ENCODE data around the gene KIF3A.

GRCh38 chr5:132766806-132767055 lies 29.4 kb upstream of the KIF3A start:
- TF ChIP-seq POLR2A (IDR thresholded peaks at IDR 0.05; ENCODE audit: low read depth, low read length) (no peak), POLR2AphosphoS5 (IDR thresholded peaks at IDR 0.05; ENCODE audit: low read depth, low read length) (no peak), POU2F2 (IDR thresholded peaks at IDR 0.05; ENCODE audit: low read depth, low read length) (no peak), TAF1 (IDR thresholded peaks at IDR 0.05; ENCODE audit: low read depth, low read length) (no peak)
